DMS153 (cell line): ENCODE data around the gene MAPKAPK3.
"Not testable (repeated sequence)": the region's sequence is repeated elsewhere in the genome, so short reads cannot be mapped to it uniquely, and the experiment has no call there.

Experiments used
- DNase-seq: peaks from one replicate; lab custom pipeline; 2025; lab: John Stamatoyannopoulos, UW

The MAPKAPK3 gene

GRCh38 chr3:50656417-50657195 lies 39.7 kb downstream of the MAPKAPK3 start:
- DNase-seq = no peak

GRCh38 chr3:50657407-50657806 lies 40.5 kb downstream of the MAPKAPK3 start:
- no peak for DNase-seq

- no peak for DNase-seq
Observed at GRCh38 chr3:50657816-50658215, 40.9 kb downstream of the MAPKAPK3 start.

GRCh38 chr3:50658416-50658815 lies 41.5 kb downstream of the MAPKAPK3 start:
- no peak for DNase-seq

GRCh38 chr3:50658831-50659230 lies 41.9 kb downstream of the MAPKAPK3 start:
- no peak for DNase-seq

GRCh38 chr3:50660386-50660785 lies 43.4 kb downstream of the MAPKAPK3 start:
- DNase-seq = no peak

- DNase-seq = no peak
Observed at GRCh38 chr3:50661321-50661837, 44.4 kb downstream of the MAPKAPK3 start.

- DNase-seq = no peak
Observed at GRCh38 chr3:50662408-50662807, 45.5 kb downstream of the MAPKAPK3 start.

GRCh38 chr3:50665081-50665840 lies 48.3 kb downstream of the MAPKAPK3 start:
- no peak for DNase-seq

GRCh38 chr3:50665841-50666115 lies 48.8 kb downstream of the MAPKAPK3 start:
- DNase-seq = not testable (repeated sequence)

- DNase-seq = no peak
Observed at GRCh38 chr3:50666837-50667236, 49.9 kb downstream of the MAPKAPK3 start.

GRCh38 chr3:50671331-50671730 lies 54.4 kb downstream of the MAPKAPK3 start:
- peak; percentile 78 for DNase-seq

GRCh38 chr3:50672656-50673055 lies 55.7 kb downstream of the MAPKAPK3 start:
- no peak for DNase-seq

- no peak for DNase-seq
Observed at GRCh38 chr3:50673931-50674330, 57.0 kb downstream of the MAPKAPK3 start.

GRCh38 chr3:50674349-50675178 lies 57.6 kb downstream of the MAPKAPK3 start, which contains the start of gene DOCK3:
Gene DOCK3 (plus strand): TSS chr3:50674927. CDS start chr3:50675264, 337 bp downstream.
- peak; percentile 11 for DNase-seq

- no peak for DNase-seq
Observed at GRCh38 chr3:50675179-50676030, 58.5 kb downstream of the MAPKAPK3 start.

GRCh38 chr3:50676031-50676705 lies 59.2 kb downstream of the MAPKAPK3 start:
- no peak for DNase-seq

GRCh38 chr3:50687127-50687751 lies 70.3 kb downstream of the MAPKAPK3 start:
- DNase-seq = no peak

- DNase-seq = no peak
Observed at GRCh38 chr3:50687916-50688315, 71.0 kb downstream of the MAPKAPK3 start.

GRCh38 chr3:50688602-50689001 lies 71.7 kb downstream of the MAPKAPK3 start:
- not testable (repeated sequence) for DNase-seq
